ENCODE data around the gene SNX18. TPM values are rescaled to one million over a fixed set of nuclear protein-coding genes. Genes with fewer than 3 reads are reported as not detected.

Gene SNX18
- 17.2 to 18.6 TPM (median 18.1 TPM) in 3 replicates for total RNA-seq

DNA sequence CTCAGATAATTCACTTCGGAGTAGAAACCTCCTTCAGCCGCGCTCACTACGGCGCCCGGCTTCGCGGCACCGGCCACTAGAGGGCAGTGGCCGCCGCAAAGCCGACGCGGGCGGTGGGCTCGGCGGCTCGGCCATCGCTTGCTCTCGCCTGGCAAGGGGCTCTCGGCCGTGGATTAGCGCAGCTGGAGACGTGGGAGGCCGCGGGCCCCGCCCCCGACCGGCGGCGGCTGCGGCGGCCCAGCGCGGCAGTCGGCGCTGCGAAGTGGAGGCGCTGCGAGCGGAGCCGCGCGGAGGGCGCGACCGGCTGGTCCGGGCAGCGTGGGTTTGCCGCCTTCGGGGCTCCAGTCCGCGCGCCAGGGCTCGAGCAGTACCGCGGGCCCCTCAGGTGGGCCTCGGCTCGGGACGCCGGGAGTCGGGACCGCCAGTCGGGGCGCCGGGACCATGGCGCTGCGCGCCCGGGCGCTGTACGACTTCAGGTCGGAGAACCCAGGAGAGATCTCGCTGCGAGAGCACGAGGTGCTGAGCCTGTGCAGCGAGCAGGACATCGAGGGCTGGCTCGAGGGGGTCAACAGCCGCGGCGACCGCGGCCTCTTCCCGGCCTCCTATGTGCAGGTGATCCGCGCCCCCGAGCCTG, at the start of gene SNX18:
SNX18 (plus strand) TSS at position 248 of the 634 bp plus-strand sequence; CDS start at position 442, 194 bp downstream.
- no peaks in the 10 kb centered on the region for H3K9me3 Mint-ChIP-seq
- no peaks in the 10 kb centered on the region for H3K36me3 Mint-ChIP-seq
- H3K4me3 Mint-ChIP-seq = peak within 1 kb of the TSS; percentile 65
- H3K4me1 Mint-ChIP-seq = peaks cover 51% of the 10 kb centered on the region
- no peaks in the 10 kb centered on the region for H3K27me3 Mint-ChIP-seq (ENCODE audit: low read depth)
- no peak within 1 kb of the TSS for H3K27ac Mint-ChIP-seq
- DNase-seq (ENCODE audit: low spot score in 2 of 2, unreplicated experiment in 2 of 2) = peak; percentile 88 to 92
- peak; percentile 94 for TF ChIP-seq CTCF (IDR thresholded peaks at IDR 0.05; ENCODE audit: unreplicated experiment)

DNA sequence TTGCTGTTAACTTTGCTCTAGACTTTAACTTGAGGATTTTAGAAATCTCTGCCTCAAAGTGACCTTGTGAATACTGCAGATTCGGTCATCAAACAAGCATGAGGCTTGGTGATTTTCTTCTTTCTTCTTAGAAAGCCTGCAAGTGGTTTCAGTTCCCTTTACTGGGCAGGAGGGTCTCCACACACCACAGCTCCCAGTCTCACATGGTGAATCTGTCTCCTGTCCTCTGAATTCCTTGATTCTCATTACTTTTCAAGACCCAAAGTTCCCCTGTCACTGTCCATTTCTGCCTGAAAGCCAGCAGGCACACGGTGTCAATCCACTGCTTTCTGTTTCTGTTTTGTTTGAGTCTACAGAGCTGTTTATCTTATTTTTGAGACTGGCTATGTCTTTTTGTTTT, 47.9 kb upstream of the SNX18 start:
- no peak overlapping the region for H3K4me3 Mint-ChIP-seq
- peaks cover 7% of the 10 kb centered on the region for H3K9me3 Mint-ChIP-seq
- no peak for TF ChIP-seq CTCF (IDR thresholded peaks at IDR 0.05; ENCODE audit: unreplicated experiment)
- DNase-seq (ENCODE audit: low spot score in 2 of 2, unreplicated experiment in 2 of 2) = no peak
- no peaks in the 10 kb centered on the region for H3K36me3 Mint-ChIP-seq
- H3K27me3 Mint-ChIP-seq (ENCODE audit: low read depth) = no peaks in the 10 kb centered on the region
- peak overlapping the region; percentile 7 for H3K27ac Mint-ChIP-seq
- H3K4me1 Mint-ChIP-seq = peaks cover 8% of the 10 kb centered on the region

DNA sequence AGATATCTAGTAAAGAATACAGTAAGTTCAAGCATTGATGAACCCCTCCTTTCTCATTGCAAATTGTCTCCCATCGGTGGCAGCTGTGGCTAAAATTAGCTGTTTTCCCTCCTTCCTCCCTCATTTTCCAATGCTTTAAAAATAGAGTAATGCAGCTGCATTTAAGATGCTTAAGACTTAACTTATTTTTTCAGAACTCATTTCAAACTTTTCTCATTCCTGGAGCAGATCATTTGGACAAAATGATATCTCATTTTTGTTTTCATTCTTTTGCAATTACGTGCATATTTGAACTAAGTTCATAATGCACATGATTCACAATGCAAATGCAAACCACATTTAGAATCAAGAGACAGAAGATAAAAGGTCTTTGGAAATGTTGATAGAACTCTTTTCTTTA, 47.4 kb upstream of the SNX18 start:
- no peak for TF ChIP-seq CTCF (IDR thresholded peaks at IDR 0.05; ENCODE audit: unreplicated experiment)
- Mint-ChIP-seq H3K27me3 (ENCODE audit: low read depth) (no peaks in the 10 kb centered on the region), H3K27ac (peak overlapping the region; percentile 18), H3K9me3 (peaks cover 7% of the 10 kb centered on the region), H3K36me3 (no peaks in the 10 kb centered on the region), H3K4me1 (peaks cover 8% of the 10 kb centered on the region), H3K4me3 (no peak overlapping the region)
- DNase-seq (ENCODE audit: low spot score in 2 of 2, unreplicated experiment in 2 of 2) = no peak

- H3K4me3 Mint-ChIP-seq = no peak overlapping the region
- no peaks in the 10 kb centered on the region for H3K27me3 Mint-ChIP-seq (ENCODE audit: low read depth)
- H3K4me1 Mint-ChIP-seq = peaks cover 8% of the 10 kb centered on the region
- H3K36me3 Mint-ChIP-seq = no peaks in the 10 kb centered on the region
- peaks cover 7% of the 10 kb centered on the region for H3K9me3 Mint-ChIP-seq
- TF ChIP-seq CTCF (IDR thresholded peaks at IDR 0.05; ENCODE audit: unreplicated experiment) = no peak
- H3K27ac Mint-ChIP-seq = no peak overlapping the region
- DNase-seq (ENCODE audit: low spot score in 2 of 2, unreplicated experiment in 2 of 2) = no peak
Observed at GRCh38 chr5:54470677-54471076, 46.9 kb upstream of the SNX18 start.

DNA sequence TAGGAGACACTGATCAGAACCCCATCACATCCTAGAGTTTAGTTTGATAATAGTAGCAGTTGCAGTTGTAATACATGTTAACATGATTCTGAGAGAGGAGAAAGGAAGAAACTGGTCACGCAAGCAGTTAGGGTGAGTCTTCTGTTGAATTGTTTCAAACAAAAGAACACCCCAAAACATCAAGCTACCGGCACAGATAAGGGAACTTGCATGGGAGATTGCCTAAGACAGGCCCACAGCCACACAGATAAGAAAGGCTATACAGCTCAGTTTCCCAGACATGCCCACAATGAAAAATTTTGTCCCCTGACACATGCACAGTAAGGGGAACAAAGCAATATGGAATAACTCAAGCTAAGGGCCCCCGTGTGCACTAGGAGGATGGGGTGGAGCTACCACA, 46.2 kb upstream of the SNX18 start:
- no peak for DNase-seq (ENCODE audit: low spot score in 2 of 2, unreplicated experiment in 2 of 2)
- H3K4me1 Mint-ChIP-seq = peaks cover 8% of the 10 kb centered on the region
- H3K9me3 Mint-ChIP-seq = peaks cover 5% of the 10 kb centered on the region
- no peaks in the 10 kb centered on the region for H3K36me3 Mint-ChIP-seq
- no peak overlapping the region for H3K4me3 Mint-ChIP-seq
- no peak for TF ChIP-seq CTCF (IDR thresholded peaks at IDR 0.05; ENCODE audit: unreplicated experiment)
- no peaks in the 10 kb centered on the region for H3K27me3 Mint-ChIP-seq (ENCODE audit: low read depth)
- no peak overlapping the region for H3K27ac Mint-ChIP-seq

Measured in mesothelial cell of epicardium (in vitro differentiated cells).